Pancreas (tissue), 10 donors: ENCODE data around the gene HS3ST3A1. TPM values are rescaled to one million over a fixed set of nuclear protein-coding genes. Genes with fewer than 3 reads are reported as not detected.

Experiments
- ATAC-seq, 4 donors: fragments of 200-7000 bp; cut with Tn5 transposase; one replicate each; pipeline versions ENCODE4 v1.8.0 to v1.9.1; 2020; ENCODE audit warnings: mild to moderate bottlenecking in 4 of 4, moderate library complexity in 4 of 4
- DNase-seq, 6 donors: peaks; one replicate each; pipeline ENCODE4 v3.0.0-alpha.2; 2020
- FAIRE-seq: peaks from 2 replicates; lab custom pipeline; 2012; peaks lifted over from hg19 to GRCh38; lab: Jason Lieb, UNC
- H3K27ac ChIP-seq, 4 donors: fragments of 200-600 bp; sonication (generic); 1 replicate in 3 of 4; 2 replicates in 1 of 4; pipeline versions ENCODE4 v1.5.0 to v1.8.0; 2020
- H3K27me3 ChIP-seq, 4 donors: fragments of 200-600 bp; one replicate each; pipeline ENCODE4 v1.8.0; 2021
- H3K36me3 ChIP-seq, 3 donors: fragments of 200-600 bp; sonication (generic) in 1 of 3; one replicate each; pipeline versions ENCODE4 v1.5.0 to v1.8.0; 2020 to 2021
- H3K4me1 ChIP-seq, 3 donors: fragments of 200-600 bp; one replicate each; pipeline ENCODE4 v1.8.0; 2021
- H3K4me3 ChIP-seq, 4 donors: fragments of 200-600 bp; sonication (generic) in 2 of 4; one replicate each; pipeline versions ENCODE4 v1.5.0 to v1.8.0; 2020 to 2021
- H3K9me3 ChIP-seq, 4 donors: fragments of 200-600 bp; one replicate each; pipeline ENCODE4 v1.8.0; 2021
- WGBS, 2 donors: extraction: QIAGEN DNeasy Blood & Tissue Kit; methylation state at CpG; one replicate each; pipeline ENCODE4 v1.1.7; 2013; 5-methylcytosine and 5-hydroxymethylcytosine counted together
- intact Hi-C, 3 donors: fragments of 100-400 bp; cut with DNase I; formaldehyde crosslinking; loops; one replicate each; pipeline versions ENCODE4 v1.11.1 to v1.14.2; 2022
- polyA plus RNA-seq, 2 donors: library from polyadenylated mRNA; stranded (reverse); fragments of 200-250 nt; gene quantifications; one replicate each; pipeline ENCODE4 v1.2.3, GENCODE V29; 2013
- total RNA-seq, 6 donors: library from RNA; stranded (reverse); fragmentation: NEBNext Ultra II Directional in 4 of 6; extraction: Animal tissue kit (Norgen Biotek cat#: 25700) in 4 of 6; gene quantifications; one replicate each; pipeline versions ENCODE4 v1.2.1 to v1.2.4, GENCODE V29; 2021 to 2023
- TF ChIP-seq, protein P1 (sequence below), 4 donors: fragments of 200-600 bp; sonication (generic) in 3 of 4; IDR thresholded peaks; one replicate each; pipeline versions ENCODE4 v1.5.0 to v1.8.0; 2021; ENCODE audit warnings: antibody characterized with exemption in 4 of 4
- donor health status: healthy with polysubstance abuse.
- donor health status: DM: no; HTN: no; CAD: no; lungs with moderate emphysema.
- donor health status: DM: no; HTN: no; CAD: no.
- donor health status: control.
- donor health status: control.
- donor health status: Bipolar disorder and iron deficiency.
- donor health status: DM: yes; HTN: yes; CAD: no.
- donor health status: DM: no; HTN: no; CAD: no.
- donor health status: DM: no; HTN: no; CAD: no.
- donor health status: DM: yes; HTN: yes; CAD: no.

Gene HS3ST3A1
- total and polyA plus RNA-seq, 8 donors = 0.05 to 1.1 (median 0.15) TPM; not detected in 3

DNA sequence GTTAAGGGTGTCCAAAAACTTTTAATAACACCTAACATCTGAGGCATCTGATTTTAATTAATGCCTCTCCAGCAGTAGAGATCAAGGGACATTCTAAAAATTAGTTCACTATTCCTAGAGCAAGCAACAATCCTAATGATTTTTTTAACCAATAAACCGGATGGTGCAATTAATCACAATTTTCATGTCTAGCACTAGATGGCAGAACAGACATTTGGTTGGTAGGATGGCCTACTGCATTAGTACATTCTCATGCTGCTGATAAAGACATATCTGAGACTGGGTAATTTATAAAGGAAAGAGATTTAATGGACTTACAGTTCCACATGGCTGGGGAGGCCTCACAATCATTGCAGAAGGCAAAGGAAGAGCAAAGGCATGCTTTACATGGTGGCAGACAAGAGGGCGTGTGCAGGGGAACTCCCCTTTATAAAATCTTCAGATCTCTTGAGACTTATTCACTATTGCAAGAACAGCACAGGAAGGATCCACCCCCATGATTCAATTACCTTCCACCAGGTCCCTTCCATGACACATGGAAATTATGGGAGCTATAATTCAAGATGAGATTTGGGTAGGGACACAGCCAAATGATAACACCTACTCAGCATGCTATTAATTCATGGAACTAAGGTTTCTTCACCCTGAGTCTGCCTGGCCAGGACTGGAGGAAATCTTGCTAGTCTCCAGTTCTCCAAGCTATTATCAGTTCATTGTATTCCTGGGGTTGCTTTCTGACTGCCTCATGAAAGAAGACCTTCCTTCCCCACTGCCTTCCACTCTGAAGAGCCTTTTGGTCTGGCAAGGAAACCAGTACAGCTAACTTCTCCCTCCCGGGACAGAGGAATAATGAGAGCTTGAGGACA lies 24.8 kb downstream of the HS3ST3A1 start:
- H3K4me1 ChIP-seq = no peaks in the 10 kb centered on the region
- intact Hi-C loops = no loop called here
- H3K27ac ChIP-seq = no peak overlapping the region
- no peak for ATAC-seq
- no peaks in the 10 kb centered on the region for H3K36me3 ChIP-seq
- WGBS, 2 donors = 79 to 84% methylated on average over 3 of the region's 3 CpGs
- no peak for DNase-seq
- H3K9me3 ChIP-seq = no peaks in the 10 kb centered on the region
- H3K27me3 ChIP-seq = no peaks in the 10 kb centered on the region
- TF ChIP-seq, protein P1, sequence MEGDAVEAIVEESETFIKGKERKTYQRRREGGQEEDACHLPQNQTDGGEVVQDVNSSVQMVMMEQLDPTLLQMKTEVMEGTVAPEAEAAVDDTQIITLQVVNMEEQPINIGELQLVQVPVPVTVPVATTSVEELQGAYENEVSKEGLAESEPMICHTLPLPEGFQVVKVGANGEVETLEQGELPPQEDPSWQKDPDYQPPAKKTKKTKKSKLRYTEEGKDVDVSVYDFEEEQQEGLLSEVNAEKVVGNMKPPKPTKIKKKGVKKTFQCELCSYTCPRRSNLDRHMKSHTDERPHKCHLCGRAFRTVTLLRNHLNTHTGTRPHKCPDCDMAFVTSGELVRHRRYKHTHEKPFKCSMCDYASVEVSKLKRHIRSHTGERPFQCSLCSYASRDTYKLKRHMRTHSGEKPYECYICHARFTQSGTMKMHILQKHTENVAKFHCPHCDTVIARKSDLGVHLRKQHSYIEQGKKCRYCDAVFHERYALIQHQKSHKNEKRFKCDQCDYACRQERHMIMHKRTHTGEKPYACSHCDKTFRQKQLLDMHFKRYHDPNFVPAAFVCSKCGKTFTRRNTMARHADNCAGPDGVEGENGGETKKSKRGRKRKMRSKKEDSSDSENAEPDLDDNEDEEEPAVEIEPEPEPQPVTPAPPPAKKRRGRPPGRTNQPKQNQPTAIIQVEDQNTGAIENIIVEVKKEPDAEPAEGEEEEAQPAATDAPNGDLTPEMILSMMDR (IDR thresholded peaks at IDR 0.05) = no peak
- no peak for FAIRE-seq
- no peak overlapping the region for H3K4me3 ChIP-seq

DNA sequence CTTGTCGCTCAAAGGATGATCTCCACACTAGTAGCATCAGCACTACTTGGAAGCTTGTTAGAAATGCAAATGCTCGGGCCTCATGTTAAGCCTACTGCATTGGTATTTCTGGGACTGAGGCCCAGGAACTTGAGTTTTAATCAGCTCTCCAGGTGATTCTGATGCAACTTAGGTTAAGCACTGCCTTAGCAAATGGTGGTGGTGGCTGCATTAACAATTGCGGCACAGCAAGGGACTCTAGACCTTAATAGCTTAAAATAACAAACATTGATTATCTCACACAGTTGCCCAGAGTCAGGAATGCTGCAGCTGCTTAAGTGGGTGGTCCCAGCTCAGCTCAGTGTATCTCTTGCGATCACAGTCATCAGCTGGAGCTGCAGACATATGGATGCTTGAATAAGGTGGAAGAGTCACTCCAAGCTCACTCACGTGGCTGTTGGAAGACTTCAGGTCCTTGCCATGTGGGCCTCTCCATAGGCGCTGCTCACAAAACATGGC lies 25.8 kb downstream of the HS3ST3A1 start:
- FAIRE-seq = no peak
- no peaks in the 10 kb centered on the region for H3K9me3 ChIP-seq
- intact Hi-C loops = no loop called here
- H3K36me3 ChIP-seq = no peaks in the 10 kb centered on the region
- no peaks in the 10 kb centered on the region for H3K27me3 ChIP-seq
- no peak for ATAC-seq
- no peaks in the 10 kb centered on the region for H3K4me1 ChIP-seq
- TF ChIP-seq, protein P1 (IDR thresholded peaks at IDR 0.05) = no peak
- no peak for DNase-seq
- no peak overlapping the region for H3K27ac ChIP-seq
- no peak overlapping the region for H3K4me3 ChIP-seq
- 55 to 65% methylated on average over 6 of the region's 6 CpGs for WGBS, 2 donors

DNA sequence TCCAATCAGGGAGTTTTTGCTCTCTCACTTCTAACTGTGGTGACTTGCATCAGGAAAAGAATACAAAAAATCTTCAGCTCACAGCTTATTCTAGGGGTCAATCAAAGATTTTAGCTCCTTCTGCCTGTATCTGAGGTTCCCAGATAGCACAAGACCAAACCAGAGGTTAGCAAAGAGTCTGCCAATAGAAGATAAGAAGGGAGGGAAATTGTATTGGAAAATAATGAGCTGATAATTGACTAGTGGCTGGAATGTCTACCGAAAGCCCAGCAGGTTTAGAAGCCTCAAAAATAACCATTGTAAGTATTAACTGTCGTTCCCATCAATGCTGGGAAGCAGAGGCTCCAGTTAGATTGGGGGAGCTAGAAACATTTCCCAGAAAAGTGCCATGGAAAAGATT lies 26.3 kb downstream of the HS3ST3A1 start:
- no peaks in the 10 kb centered on the region for H3K36me3 ChIP-seq
- DNase-seq = no peak
- 49 to 57% methylated on average over 2 of the region's 2 CpGs for WGBS, 2 donors
- H3K27me3 ChIP-seq = no peaks in the 10 kb centered on the region
- H3K9me3 ChIP-seq = no peaks in the 10 kb centered on the region
- ATAC-seq = no peak
- intact Hi-C loops = no loop called here
- H3K4me3 ChIP-seq = no peak overlapping the region
- H3K4me1 ChIP-seq = no peaks in the 10 kb centered on the region
- no peak for FAIRE-seq
- TF ChIP-seq, protein P1 (IDR thresholded peaks at IDR 0.05) = no peak
- H3K27ac ChIP-seq = no peak overlapping the region

DNA sequence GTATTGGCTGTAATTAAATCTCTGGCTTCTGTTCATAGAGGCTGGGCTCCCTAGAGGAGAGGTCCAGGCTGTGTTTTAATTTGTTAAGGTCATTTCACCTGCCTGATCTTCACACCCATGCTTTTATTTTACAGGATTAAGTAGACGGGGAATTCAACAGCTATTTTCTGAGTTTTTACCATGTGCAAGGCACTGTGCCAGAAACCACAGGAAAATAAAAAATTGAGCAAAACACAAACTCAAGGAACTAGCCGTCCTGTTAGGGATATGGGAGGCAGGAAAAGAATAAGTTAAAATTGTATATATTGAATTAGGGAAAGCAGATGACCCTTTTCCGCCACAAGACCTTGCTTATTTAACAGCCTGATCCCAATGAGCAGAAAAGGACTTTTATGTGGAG lies 29.1 kb downstream of the HS3ST3A1 start:
- intact Hi-C loops = no loop called here
- ATAC-seq = no peak
- TF ChIP-seq, protein P1 (IDR thresholded peaks at IDR 0.05) = no peak

More for the DNA sequence above, 29.1 kb downstream of the HS3ST3A1 start:
- FAIRE-seq (no peak), DNase-seq (no peak)
- WGBS, 2 donors = 48 to 56% methylated on average over 3 of the region's 3 CpGs
- Histone ChIP-seq H3K4me1 (no peaks in the 10 kb centered on the region), H3K4me3 (no peak overlapping the region), H3K27ac (no peak overlapping the region), H3K36me3 (no peaks in the 10 kb centered on the region), H3K9me3 (no peaks in the 10 kb centered on the region), H3K27me3 (no peaks in the 10 kb centered on the region)
